ENCODE data around the gene ACOT13. TPM values are rescaled to one million over a fixed set of nuclear protein-coding genes. Genes with fewer than 3 reads are reported as not detected.

The ACOT13 gene
- total RNA-seq, 4 donors from 2014 or later = 8.3 to 12.9 (median 10.8) TPM

GRCh38 chr6:24636681-24637080, 30.2 kb upstream of the ACOT13 start:
- no peak for TF ChIP-seq CTCF (IDR thresholded peaks at IDR 0.05; ENCODE audit: low read depth)

GRCh38 chr6:24640166-24640565, 26.7 kb upstream of the ACOT13 start:
- no peak for TF ChIP-seq CTCF (IDR thresholded peaks at IDR 0.05; ENCODE audit: low read depth)

GRCh38 chr6:24642061-24642460, 24.8 kb upstream of the ACOT13 start:
- TF ChIP-seq CTCF (IDR thresholded peaks at IDR 0.05; ENCODE audit: low read depth) = no peak

- TF ChIP-seq CTCF (IDR thresholded peaks at IDR 0.05; ENCODE audit: low read depth) = no peak
Measured at GRCh38 chr6:24643920-24644319, 23.0 kb upstream of the ACOT13 start.

GRCh38 chr6:24644377-24644776, 22.5 kb upstream of the ACOT13 start:
- no peak for TF ChIP-seq CTCF (IDR thresholded peaks at IDR 0.05; ENCODE audit: low read depth)

- no peak for TF ChIP-seq CTCF (IDR thresholded peaks at IDR 0.05; ENCODE audit: low read depth)
Measured at GRCh38 chr6:24646771-24647170, 20.1 kb upstream of the ACOT13 start.

GRCh38 chr6:24648276-24648675, 18.6 kb upstream of the ACOT13 start:
- no peak for TF ChIP-seq CTCF (IDR thresholded peaks at IDR 0.05; ENCODE audit: low read depth)
